ENCODE results near the gene CXCL13. TPM values are rescaled to one million over a fixed set of nuclear protein-coding genes. Genes with fewer than 3 reads are reported as not detected.
A peak's percentile ranks its signal among the peaks of the same experiment; 100 is the strongest.
"Not testable (repeated sequence)": the region's sequence is repeated elsewhere in the genome, so short reads cannot be mapped to it uniquely, and the experiment has no call there.

The CXCL13 gene
- under 0.01 TPM in 1 of 2 replicates, not detected in the other for total RNA-seq

GRCh38 chr4:77605210-77605902, at the start of gene CXCL13:
Gene CXCL13, plus strand, starts transcription at chr4:77605820. Its CDS starts 46 bp downstream, at chr4:77605866.
- no peak within 1 kb of the TSS for H3K4me3 ChIP-seq (ENCODE audit: low read depth, low read length)
- DNase-seq (ENCODE audit: low read depth): no peak
- TF ChIP-seq, protein P1, sequence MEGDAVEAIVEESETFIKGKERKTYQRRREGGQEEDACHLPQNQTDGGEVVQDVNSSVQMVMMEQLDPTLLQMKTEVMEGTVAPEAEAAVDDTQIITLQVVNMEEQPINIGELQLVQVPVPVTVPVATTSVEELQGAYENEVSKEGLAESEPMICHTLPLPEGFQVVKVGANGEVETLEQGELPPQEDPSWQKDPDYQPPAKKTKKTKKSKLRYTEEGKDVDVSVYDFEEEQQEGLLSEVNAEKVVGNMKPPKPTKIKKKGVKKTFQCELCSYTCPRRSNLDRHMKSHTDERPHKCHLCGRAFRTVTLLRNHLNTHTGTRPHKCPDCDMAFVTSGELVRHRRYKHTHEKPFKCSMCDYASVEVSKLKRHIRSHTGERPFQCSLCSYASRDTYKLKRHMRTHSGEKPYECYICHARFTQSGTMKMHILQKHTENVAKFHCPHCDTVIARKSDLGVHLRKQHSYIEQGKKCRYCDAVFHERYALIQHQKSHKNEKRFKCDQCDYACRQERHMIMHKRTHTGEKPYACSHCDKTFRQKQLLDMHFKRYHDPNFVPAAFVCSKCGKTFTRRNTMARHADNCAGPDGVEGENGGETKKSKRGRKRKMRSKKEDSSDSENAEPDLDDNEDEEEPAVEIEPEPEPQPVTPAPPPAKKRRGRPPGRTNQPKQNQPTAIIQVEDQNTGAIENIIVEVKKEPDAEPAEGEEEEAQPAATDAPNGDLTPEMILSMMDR (IDR thresholded peaks at IDR 0.05; ENCODE audit: insufficient read depth, low read depth, low read length): no peak

DNA sequence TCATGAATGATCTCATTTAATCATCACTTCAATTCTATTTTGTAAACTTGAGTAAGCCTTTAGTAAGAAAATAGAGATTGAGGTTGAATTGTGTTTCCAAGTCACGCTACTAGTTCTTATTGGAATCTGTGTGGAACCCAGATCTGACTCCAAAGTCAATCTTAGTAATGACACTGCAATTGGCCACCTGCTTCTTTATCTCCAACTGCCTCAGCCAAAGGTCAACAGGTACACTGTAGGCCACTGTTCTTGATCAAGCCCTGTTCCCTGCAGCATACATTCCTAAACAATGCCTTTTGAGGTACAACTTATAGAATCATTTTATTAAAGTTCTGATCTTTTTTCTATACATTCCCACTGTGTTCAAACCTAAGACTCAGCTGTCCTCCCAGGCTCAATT, 45.5 kb upstream of the CXCL13 start:
- no peak for DNase-seq (ENCODE audit: low read depth)
- TF ChIP-seq, protein P1 (IDR thresholded peaks at IDR 0.05; ENCODE audit: insufficient read depth, low read depth, low read length): no peak
- no peak overlapping the region for H3K4me3 ChIP-seq (ENCODE audit: low read depth, low read length)

DNA sequence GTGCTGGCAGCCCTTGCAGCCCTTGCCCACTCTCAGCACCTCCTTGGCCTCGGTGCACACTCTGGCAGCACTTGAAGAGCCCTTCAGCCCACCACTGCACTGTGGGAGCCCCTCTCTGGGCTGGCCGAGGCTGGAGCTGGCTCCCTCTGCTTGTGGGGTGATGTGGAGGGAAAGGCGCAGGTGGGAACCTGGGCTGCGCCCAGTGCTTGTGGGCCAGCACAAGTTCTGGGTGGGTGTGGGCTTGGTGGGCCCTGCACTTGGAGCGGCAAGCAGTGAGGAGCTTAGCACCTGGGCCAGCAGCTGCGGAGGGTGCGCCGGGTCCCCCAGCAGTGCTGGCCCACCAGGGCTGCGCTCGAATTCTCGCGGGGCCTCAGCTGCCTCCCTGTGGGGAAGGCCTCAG, 43.9 kb upstream of the CXCL13 start:
- not testable (repeated sequence) for DNase-seq (ENCODE audit: low read depth); H3K4me3 ChIP-seq (ENCODE audit: low read depth, low read length)

DNA sequence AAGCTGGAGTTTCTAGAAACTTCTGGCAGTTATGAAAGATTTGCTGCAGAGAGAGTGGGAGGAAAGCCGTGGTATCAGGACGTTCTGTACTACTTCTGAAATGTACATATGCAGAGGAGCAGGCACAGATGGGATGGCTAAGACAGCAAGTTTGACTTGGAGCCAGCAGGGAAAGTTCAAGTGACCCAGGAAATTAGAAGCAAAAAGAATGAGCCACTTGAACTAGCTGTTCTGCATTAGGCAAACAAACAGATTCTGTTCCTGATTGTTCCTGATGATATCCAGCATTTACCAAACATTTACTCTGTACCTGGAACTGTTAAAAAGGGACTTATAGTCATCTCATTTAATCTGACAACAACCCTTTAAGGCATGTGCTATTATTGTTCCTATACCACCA, 41.4 kb upstream of the CXCL13 start:
- no peak overlapping the region for H3K4me3 ChIP-seq (ENCODE audit: low read depth, low read length)
- peak; percentile 35 for DNase-seq (ENCODE audit: low read depth)
- TF ChIP-seq, protein P1 (IDR thresholded peaks at IDR 0.05; ENCODE audit: insufficient read depth, low read depth, low read length): no peak

- TF ChIP-seq, protein P1 (IDR thresholded peaks at IDR 0.05; ENCODE audit: insufficient read depth, low read depth, low read length): no peak
- H3K4me3 ChIP-seq (ENCODE audit: low read depth, low read length): no peak overlapping the region
- no peak for DNase-seq (ENCODE audit: low read depth)
These were observed 39.5 kb upstream of the CXCL13 start for GRCh38 chr4:77566148-77566547.

DNA sequence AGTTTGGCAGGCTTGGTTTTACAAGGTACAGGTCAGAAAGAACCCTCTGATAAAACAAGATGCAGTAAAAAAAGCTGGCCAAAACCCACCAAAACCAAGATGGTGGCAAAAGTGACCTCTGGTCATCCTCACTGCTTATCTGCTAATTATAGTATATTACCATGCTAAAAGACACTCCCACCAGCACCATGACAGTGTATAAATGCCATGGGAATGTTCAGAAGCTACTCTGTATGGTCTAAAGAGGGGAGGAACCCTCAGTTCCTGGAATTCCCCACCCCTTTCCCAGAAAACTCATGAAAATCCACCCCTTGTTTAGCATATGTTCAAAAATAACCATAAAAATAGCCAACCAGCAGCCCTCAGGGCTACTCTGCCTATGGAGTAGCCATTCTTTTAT, 38.1 kb upstream of the CXCL13 start:
- no peak overlapping the region for H3K4me3 ChIP-seq (ENCODE audit: low read depth, low read length)
- no peak for DNase-seq (ENCODE audit: low read depth)
- TF ChIP-seq, protein P1 (IDR thresholded peaks at IDR 0.05; ENCODE audit: insufficient read depth, low read depth, low read length): no peak

DNA sequence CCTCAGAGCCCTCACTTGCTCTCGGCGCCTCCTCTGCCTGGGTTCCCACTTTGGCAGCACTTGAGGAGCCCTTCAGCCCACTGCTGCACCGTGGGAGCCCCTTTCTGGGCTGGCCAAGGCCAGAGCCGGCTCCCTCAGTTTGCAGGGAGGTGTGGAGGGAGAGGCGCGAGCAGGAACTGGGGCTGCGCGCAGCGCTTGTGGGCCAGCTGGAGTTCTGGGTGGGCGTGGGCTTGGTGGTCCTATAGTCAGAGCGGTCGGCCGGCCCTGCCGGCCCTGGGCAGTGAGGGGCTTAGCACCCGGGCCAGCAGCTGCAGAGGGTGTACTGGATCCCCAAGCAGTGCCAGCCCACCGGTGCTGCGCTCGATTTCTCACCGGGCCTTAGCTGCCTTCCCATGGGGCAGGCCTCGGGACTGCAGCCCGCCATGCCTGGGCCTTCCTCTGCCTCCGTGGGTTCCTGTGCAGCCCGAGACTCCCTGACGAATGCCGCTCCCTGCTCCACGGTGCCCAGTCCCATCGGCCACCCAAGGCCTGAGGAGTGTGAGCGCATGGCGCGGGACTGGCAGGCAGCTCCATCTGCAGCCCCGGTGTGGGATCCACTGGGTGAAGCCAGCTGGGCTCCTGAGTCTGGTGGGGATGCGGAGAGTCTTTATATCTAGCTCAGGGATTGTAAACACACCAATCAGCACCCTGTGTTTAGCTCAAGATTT, 35.0 kb upstream of the CXCL13 start:
- DNase-seq (ENCODE audit: low read depth): not testable (repeated sequence)

GRCh38 chr4:77576351-77576750, 29.3 kb upstream of the CXCL13 start:
- DNase-seq (ENCODE audit: low read depth): no peak
- TF ChIP-seq, protein P1 (IDR thresholded peaks at IDR 0.05; ENCODE audit: insufficient read depth, low read depth, low read length): no peak

More for the DNA sequence above, 35.0 kb upstream of the CXCL13 start:
- H3K4me3 ChIP-seq (ENCODE audit: low read depth, low read length): not testable (repeated sequence)

More at GRCh38 chr4:77576351-77576750, 29.3 kb upstream of the CXCL13 start:
- no peak overlapping the region for H3K4me3 ChIP-seq (ENCODE audit: low read depth, low read length)

Measured in fibroblast of villous mesenchyme (primary cell).